GM12878 (cell line): ENCODE measurements around the gene NFAM1. TPM values are rescaled to one million over a fixed set of nuclear protein-coding genes. Genes with fewer than 3 reads are reported as not detected.

Experiments used
- ATAC-seq: fragments of 200-7000 bp; cut with Tn5 transposase; 3 replicates; pipeline ENCODE4 v1.9.1; 2020; ENCODE audit warnings: mild to moderate bottlenecking, moderate library complexity
- BruUV-seq: library from RNA; stranded (reverse); fragments of 400-500 nt; replicated peaks from 2 replicates; lab custom pipeline; 2021; lab: Mats Ljungman, UMichigan
- CTCF ChIA-PET: fragments of 300-600 bp; sonication (Branson Sonifier 250); formaldehyde crosslinking; extraction: SDS; loops from one replicate; lab custom pipeline; 2021; ENCODE audit warnings: inconsistent platforms; lab: Yijun Ruan, JAX
- POLR2A ChIA-PET: fragments of 350-600 bp; formaldehyde crosslinking; extraction: SDS; loops from one replicate; lab custom pipeline; 2021; ENCODE audit warnings: inconsistent platforms; lab: Charles Lee
- RAD21 ChIA-PET: fragments of 300-600 bp; sonication (Branson Sonifier 250); formaldehyde crosslinking; loops from one replicate; lab custom pipeline; 2023; ENCODE audit warnings: antibody characterized with exemption; ENCODE audit not compliant: unreplicated experiment; lab: Charles Lee
- SMC1A ChIA-PET: fragments of 300-600 bp; sonication (Branson Sonifier 250); formaldehyde crosslinking; loops from one replicate; lab custom pipeline; 2023; ENCODE audit not compliant: unreplicated experiment, uncharacterized antibody; lab: Charles Lee
- DNase-seq: peaks from one replicate; pipeline ENCODE4 v3.0.0-alpha.2; 2011; ENCODE audit warnings: low read depth, low spot score
- FAIRE-seq: peaks from 3 replicates; lab custom pipeline; 2011; peaks lifted over from hg19 to GRCh38; lab: Jason Lieb, UNC
- H2AFZ ChIP-seq: 2 replicates; pipeline ENCODE4 v1.6.0; 2011; ENCODE audit warnings: low read depth, low read length, control low read depth; ENCODE audit not compliant: control insufficient read depth
- H3K27ac ChIP-seq: 2 replicates; pipeline ENCODE4 v1.5.1; 2011; ENCODE audit warnings: control low read depth; ENCODE audit not compliant: control insufficient read depth, insufficient read depth
- H3K27me3 ChIP-seq, 2 experiments: replicated peaks in 1 of 2; 2 replicates each; pipeline versions ENCODE4 v1.6.0 to v1.6.1; 2011; ENCODE audit warnings: low read length in 1 of 2; ENCODE audit not compliant: control insufficient read depth in 2 of 2, insufficient read depth in 2 of 2
- H3K36me3 ChIP-seq, 2 experiments: 2 replicates each; pipeline ENCODE4 v1.5.1; 2011; ENCODE audit warnings: low read length in 1 of 2; ENCODE audit not compliant: control insufficient read depth in 2 of 2, insufficient read depth in 2 of 2
- H3K4me1 ChIP-seq: 2 replicates; pipeline ENCODE4 v1.6.1; 2011; ENCODE audit warnings: mild to moderate bottlenecking, low read length, moderate library complexity, mixed read lengths; ENCODE audit not compliant: control insufficient read depth, insufficient read depth
- H3K4me2 ChIP-seq: 2 replicates; pipeline ENCODE4 v1.6.0; 2011; ENCODE audit warnings: control low read depth; ENCODE audit not compliant: control insufficient read depth, insufficient read depth
- H3K4me3 ChIP-seq: fragments of 200-600 bp; sonication (generic); 2 replicates; pipeline ENCODE4 v1.5.1; 2016
- H3K79me2 ChIP-seq: 2 replicates; pipeline ENCODE4 v1.6.0; 2011; ENCODE audit warnings: low read length; ENCODE audit not compliant: control insufficient read depth, insufficient read depth
- H3K9ac ChIP-seq: 2 replicates; pipeline ENCODE4 v1.8.0; 2011; ENCODE audit warnings: low read length, control low read depth, mixed read lengths; ENCODE audit not compliant: control insufficient read depth, insufficient read depth
- H3K9me3 ChIP-seq: replicated peaks from 3 replicates; pipeline ENCODE4 v1.5.1; 2011; ENCODE audit warnings: mild to moderate bottlenecking, low read length; ENCODE audit not compliant: control insufficient read depth, insufficient read depth
- H4K20me1 ChIP-seq: 2 replicates; pipeline ENCODE4 v1.6.0; 2011; ENCODE audit not compliant: control insufficient read depth, insufficient read depth
- EGR1 ChIP-seq, 2 experiments: IDR thresholded peaks; 1 replicate in 1 of 2; 2 replicates in 1 of 2; pipeline ENCODE4 v1.6.1; 2011 to 2012; ENCODE audit warnings: low read depth in 2 of 2, low read length in 2 of 2, borderline replicate concordance in 1 of 2, mild to moderate bottlenecking in 1 of 2, moderate library complexity in 1 of 2
- HSF1 ChIP-seq: fragments of 150-350 bp; IDR thresholded peaks from 2 replicates; pipeline ENCODE4 v1.6.1; 2014; ENCODE audit warnings: mild to moderate bottlenecking, low read depth, low read length
- LARP7 ChIP-seq: fragments of 450-650 bp; IDR thresholded peaks from 2 replicates; pipeline ENCODE4 v1.6.1; 2017; ENCODE audit warnings: mild to moderate bottlenecking
- MTA3 ChIP-seq: IDR thresholded peaks from 2 replicates; pipeline ENCODE4 v1.6.1; 2012; ENCODE audit warnings: low read length, inconsistent platforms, borderline replicate concordance
- NR2C2 ChIP-seq: IDR thresholded peaks from 2 replicates; pipeline ENCODE4 v1.6.1; 2011; ENCODE audit warnings: borderline replicate concordance, low read depth; ENCODE audit not compliant: control insufficient read depth, insufficient read length
- PML ChIP-seq: IDR thresholded peaks from 2 replicates; pipeline ENCODE4 v1.6.1; 2012; ENCODE audit warnings: low read length, inconsistent platforms
- TCF3 ChIP-seq: IDR thresholded peaks from 2 replicates; pipeline ENCODE4 v1.6.1; 2012; ENCODE audit warnings: low read depth, mild to moderate bottlenecking, low read length, borderline replicate concordance; ENCODE audit not compliant: insufficient read depth
- ZBED1 ChIP-seq: IDR thresholded peaks from 2 replicates; pipeline ENCODE4 v1.6.1; 2016; ENCODE audit warnings: borderline replicate concordance
- ZNF592 ChIP-seq: fragments of 450-650 bp; IDR thresholded peaks from 2 replicates; pipeline ENCODE4 v1.6.1; 2017; ENCODE audit warnings: mild to moderate bottlenecking, moderate library complexity
- WGBS: methylation state at CpG from one replicate; pipeline ENCODE4 v1.1.6; 2016; ENCODE audit warnings: low lambda C conversion rate; ENCODE audit not compliant: insufficient replicate concordance, insufficient coverage; ENCODE audit errors: missing lambda C conversion rate; 5-methylcytosine and 5-hydroxymethylcytosine counted together
- in situ Hi-C: fragments of 300-500 bp; cut with MboI; formaldehyde crosslinking; loops from 9 replicates; pipeline ENCODE4 v1.14.3; 2018; ENCODE audit warnings: mixed read lengths
- intact Hi-C: fragments of 100-400 bp; cut with micrococcal nuclease; formaldehyde crosslinking; loops from one replicate; pipeline ENCODE4 v1.14.2; 2022; ENCODE audit not compliant: unreplicated experiment
- polyA plus RNA-seq, 11 experiments: library from polyadenylated mRNA; depleted of rRNA in 4 of 11; unstranded in 6 of 11; stranded (reverse) in 5 of 11; fragments of >200 nt; fragmentation: Nextera tagmentation in 4 of 11; fragmentation: Illumina TruSeq in 1 of 11; extraction: Ambion mirVana in 4 of 11; extraction: Trizol in 1 of 11; gene quantifications; 1 replicate in 1 of 11; 2 replicates in 10 of 11; pipeline versions ENCODE4 v1.2.1 to v1.2.3, GENCODE V29; 2011 to 2016; ENCODE audit warnings: inconsistent platforms in 2 of 11, missing spikeins in 2 of 11, low read depth in 1 of 11
- total RNA-seq, 4 experiments: library from RNA; depleted of rRNA in 3 of 4; stranded (reverse); fragments of >200 nt in 3 of 4; fragmentation: Illumina TruSeq in 1 of 4; extraction: Trizol in 1 of 4; gene quantifications; 2 replicates each; pipeline versions ENCODE4 v1.2.1 to v1.2.3, GENCODE V29; 2013 to 2021

NFAM1 gene
- total and polyA plus RNA-seq, 10 of the 15 experiments (the other 5 are each of a cell fraction or from before 2014, with no cell fraction given): 0.13 to 1.3 (median 0.24) TPM; not detected in 3

- Histone ChIP-seq H3K27me3 (no peaks in the 10 kb centered on the region), H2AFZ (no peak overlapping the region), H3K9ac (no peak overlapping the region), H4K20me1 (no peaks in the 10 kb centered on the region), H3K4me3 (no peak overlapping the region), H3K4me2 (no peak overlapping the region), H3K79me2 (no peaks in the 10 kb centered on the region), H3K9me3 (no peaks in the 10 kb centered on the region), H3K36me3 (no peaks in the 10 kb centered on the region), H3K27ac (no peak overlapping the region), H3K4me1 (peaks cover 10% of the 10 kb centered on the region)
- TF ChIP-seq NR2C2 (no peak), TCF3 (no peak), PML (no peak), ZNF592 (no peak), EGR1 (IDR thresholded peaks at IDR 0.05; ENCODE audit: borderline replicate concordance in 1 of 2, low read depth in 2 of 2, low read length in 2 of 2) (no peak), HSF1 (no peak), MTA3 (no peak), LARP7 (no peak), ZBED1 (no peak)
- intact Hi-C loops: no loop called here
- ChIA-PET RAD21 (interaction anchor here (0.5 kb wide), 1 partner anchor 85 kb away, joined by 3 read pairs; no protein-coding TSS in a partner anchor), CTCF (interaction anchor here (0.7 to 3.5 kb wide), 3 partner anchors 12 to 17 kb away, joined by 3 to 18 read pairs (median 3); no protein-coding TSS in a partner anchor), SMC1A (interaction anchor here (0.8 to 1.4 kb wide), 2 partner anchors 8 to 17 kb away, joined by 3 to 5 read pairs; no protein-coding TSS in a partner anchor), POLR2A (no interaction called here)
- WGBS: 38% methylated on average over 1 of the region's 1 CpG
- no TSS peak for BruUV-seq
- ATAC-seq (no peak), DNase-seq (no peak), FAIRE-seq (no peak)
- in situ Hi-C loops: no loop called here
Observed at GRCh38 chr22:42462016-42462415, 29.8 kb upstream of the NFAM1 start.
